ENCODE results near the gene CDC42EP4. TPM values are rescaled to one million over a fixed set of nuclear protein-coding genes. Genes with fewer than 3 reads are reported as not detected.

CDC42EP4 gene
- total and polyA plus RNA-seq, 10 of the 15 experiments (the other 5 are each of a cell fraction or from before 2014, with no cell fraction given), result 0.05 to 7.1 (median 2.7) TPM

GRCh38 chr17:73237714-73238113 lies 74.1 kb downstream of the CDC42EP4 start (continued):
- TF ChIP-seq E4F1 (IDR thresholded peaks at IDR 0.05; ENCODE audit: borderline replicate concordance, partially characterized antibody), result no peak
- no peak for TF ChIP-seq CHD2 (IDR thresholded peaks at IDR 0.05; ENCODE audit: borderline replicate concordance, low read depth, low read length)
- no peak for TF ChIP-seq TCF7 (IDR thresholded peaks at IDR 0.05; ENCODE audit: borderline replicate concordance)
- no peak for TF ChIP-seq CBX5 (IDR thresholded peaks at IDR 0.05; ENCODE audit: low read depth)
- TF ChIP-seq ESRRA (IDR thresholded peaks at IDR 0.05; ENCODE audit: low read length), result no peak
- TF ChIP-seq LARP7 (IDR thresholded peaks at IDR 0.05), result no peak
- no peak for TF ChIP-seq ZSCAN29 (IDR thresholded peaks at IDR 0.05)
- no peak for TF ChIP-seq BRCA1 (IDR thresholded peaks at IDR 0.05; ENCODE audit: low read depth, low read length)
- no peak for TF ChIP-seq IRF5 (IDR thresholded peaks at IDR 0.05; ENCODE audit: borderline replicate concordance)
- no peak for TF ChIP-seq CREM (IDR thresholded peaks at IDR 0.05; ENCODE audit: low read depth)
- TF ChIP-seq TARDBP (IDR thresholded peaks at IDR 0.05; ENCODE audit: borderline replicate concordance), result no peak
- no peak for TF ChIP-seq NFIC (IDR thresholded peaks at IDR 0.05; ENCODE audit: low read depth, low read length)
- TF ChIP-seq ELK1 (IDR thresholded peaks at IDR 0.05; ENCODE audit: low read depth, low read length), result no peak

All from GM12878 (cell line).